Measurements from ENCODE around the gene MDP1.

- TF ChIP-seq, protein P1, sequence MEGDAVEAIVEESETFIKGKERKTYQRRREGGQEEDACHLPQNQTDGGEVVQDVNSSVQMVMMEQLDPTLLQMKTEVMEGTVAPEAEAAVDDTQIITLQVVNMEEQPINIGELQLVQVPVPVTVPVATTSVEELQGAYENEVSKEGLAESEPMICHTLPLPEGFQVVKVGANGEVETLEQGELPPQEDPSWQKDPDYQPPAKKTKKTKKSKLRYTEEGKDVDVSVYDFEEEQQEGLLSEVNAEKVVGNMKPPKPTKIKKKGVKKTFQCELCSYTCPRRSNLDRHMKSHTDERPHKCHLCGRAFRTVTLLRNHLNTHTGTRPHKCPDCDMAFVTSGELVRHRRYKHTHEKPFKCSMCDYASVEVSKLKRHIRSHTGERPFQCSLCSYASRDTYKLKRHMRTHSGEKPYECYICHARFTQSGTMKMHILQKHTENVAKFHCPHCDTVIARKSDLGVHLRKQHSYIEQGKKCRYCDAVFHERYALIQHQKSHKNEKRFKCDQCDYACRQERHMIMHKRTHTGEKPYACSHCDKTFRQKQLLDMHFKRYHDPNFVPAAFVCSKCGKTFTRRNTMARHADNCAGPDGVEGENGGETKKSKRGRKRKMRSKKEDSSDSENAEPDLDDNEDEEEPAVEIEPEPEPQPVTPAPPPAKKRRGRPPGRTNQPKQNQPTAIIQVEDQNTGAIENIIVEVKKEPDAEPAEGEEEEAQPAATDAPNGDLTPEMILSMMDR (IDR thresholded peaks at IDR 0.05), result no peak
- TF ChIP-seq EP300 (IDR thresholded peaks at IDR 0.05), result no peak
These were observed 11.4 kb downstream of the MDP1 start for GRCh38 chr14:24204163-24205146.
